ENCODE results near the gene MRPS30. TPM values are rescaled to one million over a fixed set of nuclear protein-coding genes. Genes with fewer than 3 reads are reported as not detected.

MRPS30 gene
- total RNA-seq (2014; rRNA removed; shearing (Covaris generic)) (146 and 156 TPM in 2 replicates), polyA plus RNA-seq (2016; fragmentation: Nextera tagmentation; extraction: Ambion mirVana) (86.1 and 89.2 TPM in 2 replicates)
- long read RNA-seq, transcript MRPS30-202 (5 exons, 1,678 nt), result major isoform, 65 of 72 reads
- long read RNA-seq, partial matches to known transcripts, result 3 of 72 reads
- long read RNA-seq, other reads (novel, unspliced or antisense), result 4 of 72 reads

DNA sequence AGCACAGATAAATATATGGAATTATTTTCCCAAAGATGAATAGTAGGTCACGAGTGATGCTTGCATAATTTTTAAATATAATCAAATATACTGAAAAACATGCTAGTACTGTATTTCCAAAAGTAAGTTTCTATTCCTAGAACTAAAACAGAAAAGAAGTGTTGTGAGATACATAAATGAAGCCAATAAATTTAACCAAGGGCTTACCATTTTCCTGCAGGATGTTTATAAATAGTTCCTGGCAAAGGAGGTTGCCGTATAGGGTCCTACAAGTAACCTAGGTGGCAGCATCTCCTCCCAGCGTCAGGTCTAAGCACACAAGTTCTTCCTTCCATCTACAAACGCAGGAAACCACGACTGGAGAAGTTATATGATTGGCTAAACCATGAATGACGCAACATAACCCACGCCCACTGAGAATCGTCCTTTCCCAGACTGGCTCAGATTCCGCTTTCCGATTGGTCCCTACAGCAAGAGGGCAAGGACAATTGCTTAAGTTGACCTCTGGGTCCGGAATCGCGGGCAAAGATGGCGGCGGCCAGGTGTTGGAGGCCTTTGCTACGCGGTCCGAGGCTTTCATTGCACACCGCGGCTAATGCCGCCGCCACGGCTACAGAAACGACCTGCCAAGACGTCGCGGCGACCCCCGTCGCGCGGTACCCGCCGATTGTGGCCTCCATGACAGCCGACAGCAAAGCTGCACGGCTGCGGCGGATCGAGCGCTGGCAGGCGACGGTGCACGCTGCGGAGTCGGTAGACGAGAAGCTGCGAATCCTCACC, at the start of gene MRPS30:
TSS of gene MRPS30 (plus strand) at position 513 of the 780 bp plus-strand sequence. CDS start at position 529, 16 bp downstream.
- Mint-ChIP-seq H3K27ac (peak within 1 kb of the TSS; percentile 99), H3K9me3 (no peaks in the 10 kb centered on the region), H3K36me3 (ENCODE audit: low read depth) (peaks cover 34% of the 10 kb centered on the region), H3K4me1 (peaks cover 21% of the 10 kb centered on the region), H3K4me3 (peak within 1 kb of the TSS; percentile 100), H3K27me3 (ENCODE audit: insufficient read depth, low read depth, poor library complexity) (peaks cover 8% of the 10 kb centered on the region)
- peak; percentile 96 for ATAC-seq
- peaks cover 5% of the 10 kb centered on the region; the same call in 1 of the 2 replicates for H4K20me1 ChIP-seq (replicated peaks; ENCODE audit: insufficient read depth)
- DNase-seq (ENCODE audit: low spot score), result peak; percentile 99
- no peaks in the 10 kb centered on the region for H3K9me2 ChIP-seq (ENCODE audit: insufficient read depth)
- H3K4me2 ChIP-seq, result peak within 1 kb of the TSS; percentile 82
- H3K27me3 ChIP-seq (ENCODE audit: insufficient read depth), result no peaks in the 10 kb centered on the region
- H3K4me3 ChIP-seq, result peak within 1 kb of the TSS; percentile 87
- H3K4me1 ChIP-seq (ENCODE audit: insufficient read depth), result 0 out of 2 replicates have a peak, but pooled peaks cover 3% of the 10 kb centered on the region
- peaks cover 47% of the 10 kb centered on the region for H3K79me2 ChIP-seq (replicated peaks; ENCODE audit: insufficient read depth)
- H2AFZ ChIP-seq, result no peak within 1 kb of the TSS; the same call in 1 of the 2 replicates
- H3K27ac ChIP-seq (ENCODE audit: low read depth), result peak within 1 kb of the TSS; percentile 68
- peaks cover 26% of the 10 kb centered on the region; the same call in 1 of the 2 replicates for H3K36me3 ChIP-seq (ENCODE audit: insufficient read depth)
- no peaks in the 10 kb centered on the region for H3F3A ChIP-seq (replicated peaks; ENCODE audit: low read depth)
- peak; percentile 87 for TF ChIP-seq CREB1 (CRISPR knock-in tag; IDR thresholded peaks at IDR 0.05; ENCODE audit: low read depth)
- TF ChIP-seq, protein P1, sequence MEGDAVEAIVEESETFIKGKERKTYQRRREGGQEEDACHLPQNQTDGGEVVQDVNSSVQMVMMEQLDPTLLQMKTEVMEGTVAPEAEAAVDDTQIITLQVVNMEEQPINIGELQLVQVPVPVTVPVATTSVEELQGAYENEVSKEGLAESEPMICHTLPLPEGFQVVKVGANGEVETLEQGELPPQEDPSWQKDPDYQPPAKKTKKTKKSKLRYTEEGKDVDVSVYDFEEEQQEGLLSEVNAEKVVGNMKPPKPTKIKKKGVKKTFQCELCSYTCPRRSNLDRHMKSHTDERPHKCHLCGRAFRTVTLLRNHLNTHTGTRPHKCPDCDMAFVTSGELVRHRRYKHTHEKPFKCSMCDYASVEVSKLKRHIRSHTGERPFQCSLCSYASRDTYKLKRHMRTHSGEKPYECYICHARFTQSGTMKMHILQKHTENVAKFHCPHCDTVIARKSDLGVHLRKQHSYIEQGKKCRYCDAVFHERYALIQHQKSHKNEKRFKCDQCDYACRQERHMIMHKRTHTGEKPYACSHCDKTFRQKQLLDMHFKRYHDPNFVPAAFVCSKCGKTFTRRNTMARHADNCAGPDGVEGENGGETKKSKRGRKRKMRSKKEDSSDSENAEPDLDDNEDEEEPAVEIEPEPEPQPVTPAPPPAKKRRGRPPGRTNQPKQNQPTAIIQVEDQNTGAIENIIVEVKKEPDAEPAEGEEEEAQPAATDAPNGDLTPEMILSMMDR (conservative IDR thresholded peaks at IDR 0.05; ENCODE audit: low read depth in 2 of 2), result peak; percentile 45 to 65
- TF ChIP-seq POLR2AphosphoS5 (IDR thresholded peaks at IDR 0.05; ENCODE audit: low read depth), result peak; percentile 83
- TF ChIP-seq ZNF114 (CRISPR knock-in tag; IDR thresholded peaks at IDR 0.05), result no peak
- TF ChIP-seq REST (IDR thresholded peaks at IDR 0.05; ENCODE audit: unreplicated experiment), result no peak
- TF ChIP-seq NANOG (IDR thresholded peaks at IDR 0.05; ENCODE audit: borderline replicate concordance), result no peak
- no peak for TF ChIP-seq ZNF331 (CRISPR knock-in tag; IDR thresholded peaks at IDR 0.05; ENCODE audit: low read depth)
- TF ChIP-seq STAT1 (IDR thresholded peaks at IDR 0.05; ENCODE audit: unreplicated experiment), result no peak
- TF ChIP-seq EZH2 (IDR thresholded peaks at IDR 0.05; ENCODE audit: low read depth, unreplicated experiment), result no peak
